HG02970 (cell line): ENCODE results near the gene MEOX1.

Source experiments
- ATAC-seq: cut with Tn5 transposase; IDR thresholded peaks from one replicate; pipeline ENCODE4 v1.9.1; 2021; ENCODE audit warnings: mild to moderate bottlenecking, moderate library complexity, moderate number of reproducible peaks; ENCODE audit not compliant: unreplicated experiment, low FRiP score

The MEOX1 gene

DNA sequence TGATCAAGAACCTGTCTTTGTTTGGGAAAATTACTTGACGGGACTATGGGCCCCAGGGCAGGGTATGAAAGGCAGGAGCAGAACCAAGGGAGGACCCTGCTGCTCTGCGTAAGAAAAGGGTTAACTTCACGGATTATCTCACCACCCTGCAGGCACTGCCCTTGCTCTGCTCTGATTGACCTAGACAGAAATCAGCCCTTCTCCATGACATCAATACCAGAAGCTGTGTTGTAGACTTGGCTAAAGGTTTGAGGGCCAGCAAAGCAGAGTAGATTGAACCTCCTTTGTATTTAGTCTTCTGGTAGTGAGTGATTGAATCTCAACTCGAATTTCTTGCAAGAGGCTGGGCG is 62.7 kb downstream of the MEOX1 start:
- ATAC-seq: no peak

DNA sequence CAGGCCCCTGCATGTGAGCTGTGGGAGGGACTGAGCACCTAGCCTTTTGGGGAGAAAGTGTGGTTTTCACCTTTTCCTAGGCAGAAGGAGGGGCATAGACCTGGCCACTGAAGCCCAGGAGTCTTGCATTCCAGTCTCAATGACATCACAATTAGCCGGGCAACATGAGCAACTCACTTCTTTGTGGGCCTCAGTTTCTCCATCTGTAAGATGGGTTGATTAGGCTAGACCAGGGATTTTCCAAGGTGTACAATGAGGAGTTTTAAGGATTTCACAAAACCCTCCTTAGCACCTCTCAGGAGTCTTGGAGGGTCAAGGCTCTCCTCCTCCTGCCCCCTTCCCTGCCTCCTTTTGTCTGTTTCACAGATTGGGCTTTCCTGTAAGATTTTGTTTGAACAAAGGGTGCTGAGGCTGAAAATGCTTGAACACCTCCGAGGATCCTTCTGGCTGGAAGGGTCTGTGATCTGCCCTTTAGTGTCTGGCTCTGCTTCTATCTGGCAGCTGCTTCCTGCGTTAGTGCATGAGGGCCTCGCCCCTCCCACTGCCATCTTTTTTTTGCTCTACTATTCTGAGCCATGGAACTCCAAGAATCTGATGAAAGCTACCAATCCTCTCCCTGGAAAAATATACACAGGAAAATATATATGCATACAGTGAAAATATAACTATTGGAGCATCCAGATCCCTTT is 63.2 kb downstream of the MEOX1 start:
- no peak for ATAC-seq

GRCh38 chr17:43597624-43598356 is 63.9 kb downstream of the MEOX1 start:
- ATAC-seq: no peak

GRCh38 chr17:43595466-43595865 is 66.3 kb downstream of the MEOX1 start:
- ATAC-seq: no peak

- no peak for ATAC-seq
These were observed 69.8 kb downstream of the MEOX1 start for GRCh38 chr17:43591779-43592562.

- no peak for ATAC-seq
These were observed 70.7 kb downstream of the MEOX1 start for GRCh38 chr17:43591001-43591400.
